Measurements from ENCODE around the gene LAMA2. TPM values are rescaled to one million over a fixed set of nuclear protein-coding genes. Genes with fewer than 3 reads are reported as not detected.

LAMA2 gene
- total and polyA plus RNA-seq, 2 experiments from 2014 or later, result 0.91 to 6.4 TPM

DNA sequence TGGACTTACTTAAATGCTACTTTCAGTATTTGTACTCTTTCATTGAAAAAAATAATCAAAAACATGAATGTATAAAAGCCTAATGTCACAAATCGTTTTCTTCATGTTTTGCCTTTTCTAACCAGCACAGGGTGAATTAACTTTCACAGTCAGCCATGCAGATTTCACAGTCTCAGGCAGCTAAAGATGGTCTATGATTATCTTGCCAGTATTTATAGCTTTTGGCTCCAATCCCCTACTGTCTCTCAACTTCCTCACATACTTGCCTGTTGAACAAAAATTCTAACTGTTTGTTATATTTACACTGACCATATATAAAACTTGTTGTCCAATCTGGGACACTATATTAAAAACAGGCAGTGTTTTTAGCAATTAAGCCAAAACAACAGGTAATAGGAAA, 468.9 kb downstream of the LAMA2 start:
- H3K4me1 ChIP-seq (ENCODE audit: insufficient read depth), result peaks cover 12% of the 10 kb centered on the region
- TF ChIP-seq NANOG (IDR thresholded peaks at IDR 0.05; ENCODE audit: borderline replicate concordance) (no peak), ZNF462 (CRISPR knock-in tag; IDR thresholded peaks at IDR 0.05) (no peak), POLR2AphosphoS5 (IDR thresholded peaks at IDR 0.05; ENCODE audit: low read depth) (no peak)
- TF ChIP-seq, protein P1, sequence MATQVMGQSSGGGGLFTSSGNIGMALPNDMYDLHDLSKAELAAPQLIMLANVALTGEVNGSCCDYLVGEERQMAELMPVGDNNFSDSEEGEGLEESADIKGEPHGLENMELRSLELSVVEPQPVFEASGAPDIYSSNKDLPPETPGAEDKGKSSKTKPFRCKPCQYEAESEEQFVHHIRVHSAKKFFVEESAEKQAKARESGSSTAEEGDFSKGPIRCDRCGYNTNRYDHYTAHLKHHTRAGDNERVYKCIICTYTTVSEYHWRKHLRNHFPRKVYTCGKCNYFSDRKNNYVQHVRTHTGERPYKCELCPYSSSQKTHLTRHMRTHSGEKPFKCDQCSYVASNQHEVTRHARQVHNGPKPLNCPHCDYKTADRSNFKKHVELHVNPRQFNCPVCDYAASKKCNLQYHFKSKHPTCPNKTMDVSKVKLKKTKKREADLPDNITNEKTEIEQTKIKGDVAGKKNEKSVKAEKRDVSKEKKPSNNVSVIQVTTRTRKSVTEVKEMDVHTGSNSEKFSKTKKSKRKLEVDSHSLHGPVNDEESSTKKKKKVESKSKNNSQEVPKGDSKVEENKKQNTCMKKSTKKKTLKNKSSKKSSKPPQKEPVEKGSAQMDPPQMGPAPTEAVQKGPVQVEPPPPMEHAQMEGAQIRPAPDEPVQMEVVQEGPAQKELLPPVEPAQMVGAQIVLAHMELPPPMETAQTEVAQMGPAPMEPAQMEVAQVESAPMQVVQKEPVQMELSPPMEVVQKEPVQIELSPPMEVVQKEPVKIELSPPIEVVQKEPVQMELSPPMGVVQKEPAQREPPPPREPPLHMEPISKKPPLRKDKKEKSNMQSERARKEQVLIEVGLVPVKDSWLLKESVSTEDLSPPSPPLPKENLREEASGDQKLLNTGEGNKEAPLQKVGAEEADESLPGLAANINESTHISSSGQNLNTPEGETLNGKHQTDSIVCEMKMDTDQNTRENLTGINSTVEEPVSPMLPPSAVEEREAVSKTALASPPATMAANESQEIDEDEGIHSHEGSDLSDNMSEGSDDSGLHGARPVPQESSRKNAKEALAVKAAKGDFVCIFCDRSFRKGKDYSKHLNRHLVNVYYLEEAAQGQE (IDR thresholded peaks at IDR 0.05; ENCODE audit: unreplicated experiment), result no peak
- Mint-ChIP-seq H3K4me1 (peaks cover 14% of the 10 kb centered on the region), H3K4me3 (no peak overlapping the region), H3K36me3 (ENCODE audit: low read depth) (no peaks in the 10 kb centered on the region), H3K27me3 (ENCODE audit: insufficient read depth, low read depth, poor library complexity) (no peaks in the 10 kb centered on the region), H3K27ac (no peak overlapping the region), H3K9me3 (no peaks in the 10 kb centered on the region)
- H3K9me2 ChIP-seq (ENCODE audit: insufficient read depth), result no peaks in the 10 kb centered on the region
- no peak overlapping the region for H2AFZ ChIP-seq
- no peaks in the 10 kb centered on the region for H3K36me3 ChIP-seq (ENCODE audit: insufficient read depth)
- H3K4me3 ChIP-seq, result no peak overlapping the region
- H3K27me3 ChIP-seq (ENCODE audit: insufficient read depth), result no peaks in the 10 kb centered on the region
- no peak overlapping the region for H3K4me2 ChIP-seq
- no peaks in the 10 kb centered on the region for H3F3A ChIP-seq (replicated peaks; ENCODE audit: low read depth)
- no peaks in the 10 kb centered on the region for H4K20me1 ChIP-seq (replicated peaks; ENCODE audit: insufficient read depth)
- no peak overlapping the region for H3K27ac ChIP-seq (ENCODE audit: low read depth)
- H3K79me2 ChIP-seq (replicated peaks; ENCODE audit: insufficient read depth), result no peaks in the 10 kb centered on the region
- ATAC-seq, result no peak
- no peak for DNase-seq (ENCODE audit: low spot score)
